GM13977 (cell line): ENCODE measurements around the gene MRPL28.

Experiments used
- DNase-seq: peaks from one replicate; pipeline ENCODE4 v3.0.0; 2012; ENCODE audit warnings: low spot score
- CTCF ChIP-seq: IDR thresholded peaks from 2 replicates; pipeline ENCODE4 v1.5.1; 2012; ENCODE audit warnings: mild to moderate bottlenecking, control low read depth; ENCODE audit not compliant: insufficient read depth; ENCODE audit errors: extremely low read depth, missing control alignments
- in situ Hi-C: fragments of 300-500 bp; cut with MboI; formaldehyde crosslinking; loops from one replicate; pipeline ENCODE4 v1.12.0; 2022; ENCODE audit warnings: low sequenced_read_pairs, low pct_unique_long_range_greater_than_20kb, mixed read lengths, inconsistent platforms; ENCODE audit not compliant: unreplicated experiment

Gene MRPL28

GRCh38 chr16:377419-377951, 7.1 kb upstream of the MRPL28 start:
- DNase-seq: no peak
- in situ Hi-C loops: no loop called here
- no peak for TF ChIP-seq CTCF

GRCh38 chr16:376817-377418, 6.6 kb upstream of the MRPL28 start:
- in situ Hi-C loops: no loop called here
- TF ChIP-seq CTCF: no peak
- no peak for DNase-seq

GRCh38 chr16:375927-376816, 5.8 kb upstream of the MRPL28 start:
- TF ChIP-seq CTCF: no peak
- in situ Hi-C loops: no loop called here
- no peak for DNase-seq

GRCh38 chr16:375212-375611, 4.9 kb upstream of the MRPL28 start:
- in situ Hi-C loops: no loop called here
- no peak for TF ChIP-seq CTCF
- DNase-seq: no peak

GRCh38 chr16:374616-374926, 4.2 kb upstream of the MRPL28 start:
- in situ Hi-C loops: no loop called here
- DNase-seq: no peak
- no peak for TF ChIP-seq CTCF

- no peak for DNase-seq
- in situ Hi-C loops: no loop called here
- TF ChIP-seq CTCF: no peak
Observed at GRCh38 chr16:373848-374615, 3.7 kb upstream of the MRPL28 start.
